Fibroblast of villous mesenchyme (primary cell): ENCODE results near the gene TEX38. TPM values are rescaled to one million over a fixed set of nuclear protein-coding genes. Genes with fewer than 3 reads are reported as not detected.

Experiments used
- DNase-seq: peaks from one replicate; pipeline ENCODE4 v3.0.0-alpha.2; 2010; ENCODE audit warnings: low read depth
- H3K4me3 ChIP-seq: 2 replicates; pipeline ENCODE4 v1.5.1; 2011; ENCODE audit warnings: low read depth, mild to moderate bottlenecking, low read length
- total RNA-seq: library from RNA; depleted of rRNA; stranded (reverse); fragments of >200 nt; gene quantifications from 2 replicates; pipeline ENCODE4 v1.2.3, GENCODE V29; 2012
- TF ChIP-seq, protein P1 (sequence below): IDR thresholded peaks from 2 replicates; pipeline ENCODE4 v1.5.1; 2012; ENCODE audit warnings: low read depth, mild to moderate bottlenecking, low read length; ENCODE audit not compliant: insufficient read depth

The TEX38 gene
- total RNA-seq, 1 donor: under 0.01 TPM

- peak; percentile 86 for DNase-seq
- TF ChIP-seq, protein P1, sequence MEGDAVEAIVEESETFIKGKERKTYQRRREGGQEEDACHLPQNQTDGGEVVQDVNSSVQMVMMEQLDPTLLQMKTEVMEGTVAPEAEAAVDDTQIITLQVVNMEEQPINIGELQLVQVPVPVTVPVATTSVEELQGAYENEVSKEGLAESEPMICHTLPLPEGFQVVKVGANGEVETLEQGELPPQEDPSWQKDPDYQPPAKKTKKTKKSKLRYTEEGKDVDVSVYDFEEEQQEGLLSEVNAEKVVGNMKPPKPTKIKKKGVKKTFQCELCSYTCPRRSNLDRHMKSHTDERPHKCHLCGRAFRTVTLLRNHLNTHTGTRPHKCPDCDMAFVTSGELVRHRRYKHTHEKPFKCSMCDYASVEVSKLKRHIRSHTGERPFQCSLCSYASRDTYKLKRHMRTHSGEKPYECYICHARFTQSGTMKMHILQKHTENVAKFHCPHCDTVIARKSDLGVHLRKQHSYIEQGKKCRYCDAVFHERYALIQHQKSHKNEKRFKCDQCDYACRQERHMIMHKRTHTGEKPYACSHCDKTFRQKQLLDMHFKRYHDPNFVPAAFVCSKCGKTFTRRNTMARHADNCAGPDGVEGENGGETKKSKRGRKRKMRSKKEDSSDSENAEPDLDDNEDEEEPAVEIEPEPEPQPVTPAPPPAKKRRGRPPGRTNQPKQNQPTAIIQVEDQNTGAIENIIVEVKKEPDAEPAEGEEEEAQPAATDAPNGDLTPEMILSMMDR: no peak
- H3K4me3 ChIP-seq: no peak overlapping the region
Measured at GRCh38 chr1:46687093-46687659, 15.5 kb downstream of the TEX38 start.

DNA sequence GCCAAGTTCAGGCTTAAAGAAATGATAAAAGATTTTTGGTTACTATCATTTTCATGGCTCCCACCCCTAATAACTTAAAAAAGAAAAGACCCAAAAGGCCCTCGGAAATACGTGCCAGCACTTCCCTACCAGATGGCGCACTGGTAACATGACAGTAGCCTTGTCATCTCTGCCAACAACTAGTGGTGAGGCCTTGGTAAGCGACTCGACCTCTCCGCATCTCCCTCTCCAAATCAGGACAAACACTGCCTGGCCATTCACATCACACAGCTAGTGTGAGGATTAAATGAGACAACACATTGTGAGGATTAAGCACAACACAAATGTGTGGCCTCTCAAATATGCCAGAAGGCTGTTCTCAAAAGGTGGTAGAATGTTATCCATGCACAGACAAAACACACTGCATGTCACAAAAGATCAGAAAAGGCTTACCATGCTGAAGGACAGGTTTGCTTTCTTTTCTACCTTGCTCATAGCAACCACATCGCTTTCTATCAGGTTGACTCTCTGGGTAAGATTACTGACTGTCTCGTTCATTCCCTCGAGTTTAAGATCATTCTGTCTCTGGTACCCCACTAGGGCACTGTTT lies 16.4 kb downstream of the TEX38 start:
- no peak overlapping the region for H3K4me3 ChIP-seq
- DNase-seq: no peak
- TF ChIP-seq, protein P1: no peak

- DNase-seq: no peak
- no peak overlapping the region for H3K4me3 ChIP-seq
- TF ChIP-seq, protein P1: no peak
Measured at GRCh38 chr1:46689356-46689755, 17.7 kb downstream of the TEX38 start.

DNA sequence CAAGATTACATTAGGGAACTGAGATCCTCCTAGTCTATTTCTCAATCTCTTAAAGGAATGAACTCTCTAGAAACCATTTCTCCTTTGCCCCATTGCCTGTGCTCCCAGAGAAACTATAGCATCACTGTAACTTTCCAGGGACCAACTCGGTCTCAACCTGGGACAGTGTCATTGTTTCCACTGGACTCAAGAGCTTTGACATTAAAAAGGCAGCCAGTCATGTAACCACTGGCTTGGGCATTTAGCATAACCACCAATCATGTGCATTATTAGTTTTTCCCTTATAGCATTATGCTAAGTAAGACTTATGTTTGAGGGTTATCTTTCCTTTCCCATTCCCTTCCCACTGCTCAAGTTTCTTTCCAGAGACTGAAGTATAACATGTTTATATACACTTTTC lies 18.2 kb downstream of the TEX38 start:
- no peak for DNase-seq
- TF ChIP-seq, protein P1: no peak
- no peak overlapping the region for H3K4me3 ChIP-seq

DNA sequence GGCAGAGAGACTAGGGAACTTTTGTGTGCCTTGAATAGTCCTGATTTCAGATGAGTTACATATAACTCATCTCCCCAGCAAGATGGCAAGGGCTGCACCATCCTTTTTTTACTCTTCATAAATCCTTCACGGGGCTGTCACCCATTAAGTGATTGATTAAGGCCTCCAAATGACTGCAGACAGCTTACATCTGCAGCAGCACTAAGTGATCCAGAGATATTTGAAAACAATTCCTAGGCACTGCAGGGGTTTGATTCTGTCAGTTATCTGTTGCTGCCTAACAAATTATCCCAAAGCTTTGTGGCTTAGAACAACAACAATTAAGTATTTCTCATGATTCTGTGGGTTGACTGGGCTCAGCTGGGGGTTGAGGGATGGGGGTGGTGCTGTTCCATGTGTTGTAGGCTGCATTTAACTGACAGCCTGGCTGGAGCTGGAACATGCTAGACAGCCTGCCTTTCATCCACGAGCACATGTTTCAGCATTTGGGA lies 19.3 kb downstream of the TEX38 start:
- no peak for DNase-seq
- H3K4me3 ChIP-seq: no peak overlapping the region
- TF ChIP-seq, protein P1: no peak

GRCh38 chr1:46691997-46692790 lies 20.5 kb downstream of the TEX38 start:
- peak; percentile 10 for DNase-seq
- H3K4me3 ChIP-seq: no peak overlapping the region
- TF ChIP-seq, protein P1: peak; percentile 17
